ENCODE measurements around the gene ID3.

ID3 gene

DNA sequence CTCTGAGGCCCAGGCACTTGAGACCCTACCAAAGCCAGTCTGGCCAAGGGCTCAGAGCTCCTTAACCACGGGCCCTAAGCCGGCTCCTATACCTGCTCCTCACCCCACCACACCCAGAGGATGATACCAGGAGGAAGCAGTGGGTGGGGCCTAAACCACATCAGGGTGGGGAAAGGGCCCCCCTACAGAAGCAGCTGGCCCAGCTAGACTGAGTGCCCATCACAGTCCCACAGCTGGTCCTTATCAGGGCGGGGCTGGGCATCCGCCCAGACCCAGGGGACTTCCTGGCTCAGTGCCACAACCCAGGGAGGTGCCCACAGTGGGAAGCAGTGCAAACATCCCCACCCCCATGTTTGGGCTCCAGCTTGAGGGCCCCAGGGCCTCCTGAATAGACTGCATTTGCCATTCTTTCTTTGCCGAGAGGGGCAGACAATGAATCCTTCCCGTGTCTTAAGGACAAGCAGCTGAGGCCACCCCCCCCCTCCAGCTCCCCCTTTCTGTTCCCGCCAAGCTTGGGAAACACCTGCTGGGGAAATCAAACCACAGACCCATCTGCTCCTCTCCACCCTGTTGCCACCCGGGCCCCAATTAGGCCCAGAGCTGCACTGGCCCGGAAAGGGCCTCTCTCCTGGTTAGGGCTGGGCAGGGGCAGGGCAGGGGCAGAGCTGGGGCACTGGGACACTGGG lies 34.4 kb downstream of the ID3 start:
- peak; percentile 44 for DNase-seq

DNA sequence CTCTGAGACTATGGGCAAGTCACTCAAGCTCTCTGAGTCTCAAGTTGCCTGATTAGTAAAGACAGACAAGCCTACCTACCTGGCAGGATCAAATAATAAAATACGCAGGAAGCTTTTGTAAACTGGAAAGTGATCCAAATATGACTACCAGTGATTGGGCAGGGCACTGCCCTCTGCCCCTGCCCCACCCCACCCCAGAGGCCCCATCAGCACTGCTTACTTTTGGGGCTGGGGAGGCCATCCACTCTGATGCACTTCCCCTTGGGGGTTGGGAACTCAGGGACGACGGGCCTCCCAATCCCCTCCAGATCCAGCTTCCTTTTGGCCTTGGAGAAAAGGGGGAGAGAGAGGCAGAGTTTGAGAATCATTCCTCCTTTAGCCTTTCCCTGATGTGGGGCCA lies 35.1 kb downstream of the ID3 start:
- no peak for DNase-seq

DNA sequence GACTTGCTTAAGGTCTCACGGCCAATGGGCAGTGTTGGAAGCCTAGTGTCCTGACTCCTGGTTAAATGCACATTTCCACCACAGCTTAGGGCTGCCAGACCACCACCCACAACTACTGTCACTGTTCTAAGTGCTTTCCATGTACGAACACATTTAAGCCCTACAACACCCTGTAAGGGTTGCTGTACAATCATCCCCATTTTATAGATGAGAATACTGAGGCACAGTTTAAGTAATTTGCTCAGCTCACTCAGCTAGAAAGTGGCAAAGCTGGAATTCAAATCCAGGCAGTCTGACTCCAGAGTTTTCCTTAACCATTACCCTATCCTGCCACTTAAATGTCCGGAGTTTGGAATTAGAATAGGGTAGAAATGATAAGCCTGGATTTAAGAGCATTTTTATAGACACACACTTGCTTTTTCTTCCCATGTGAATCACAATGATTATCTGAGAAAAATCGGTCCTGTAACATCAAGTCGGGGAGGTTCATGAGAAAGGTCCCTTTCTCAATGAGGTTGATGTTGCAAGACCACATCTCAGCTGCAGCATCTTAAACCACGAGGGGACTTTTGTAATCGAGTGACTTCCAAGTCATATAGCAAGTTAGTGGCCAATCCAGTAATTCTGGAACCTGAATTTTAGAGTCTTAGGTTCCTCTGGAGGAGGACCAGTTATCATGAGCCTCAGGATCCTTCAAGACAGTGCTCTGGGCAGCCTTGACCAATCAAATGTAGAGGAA lies 36.9 kb downstream of the ID3 start:
- DNase-seq = no peak

DNA sequence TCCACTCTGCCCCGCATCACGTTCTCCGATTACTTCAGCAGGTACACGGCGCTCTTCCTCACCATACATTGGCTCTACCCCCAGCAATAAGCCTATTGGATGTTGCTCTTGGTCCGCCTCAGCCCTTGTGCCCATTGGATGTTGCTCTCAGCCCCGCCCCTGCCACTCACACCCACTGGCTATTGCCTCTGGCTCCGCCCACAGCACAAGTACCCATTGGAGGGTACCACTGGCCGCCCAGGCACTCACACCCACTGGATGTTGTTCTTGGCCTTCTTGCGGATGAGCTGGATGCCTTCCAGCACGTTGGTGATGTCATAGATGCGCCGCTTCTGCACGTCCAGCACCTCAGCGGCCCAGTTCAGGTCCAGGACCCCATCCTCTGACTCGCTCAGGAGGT lies 37.7 kb downstream of the ID3 start:
- no peak for DNase-seq

DNA sequence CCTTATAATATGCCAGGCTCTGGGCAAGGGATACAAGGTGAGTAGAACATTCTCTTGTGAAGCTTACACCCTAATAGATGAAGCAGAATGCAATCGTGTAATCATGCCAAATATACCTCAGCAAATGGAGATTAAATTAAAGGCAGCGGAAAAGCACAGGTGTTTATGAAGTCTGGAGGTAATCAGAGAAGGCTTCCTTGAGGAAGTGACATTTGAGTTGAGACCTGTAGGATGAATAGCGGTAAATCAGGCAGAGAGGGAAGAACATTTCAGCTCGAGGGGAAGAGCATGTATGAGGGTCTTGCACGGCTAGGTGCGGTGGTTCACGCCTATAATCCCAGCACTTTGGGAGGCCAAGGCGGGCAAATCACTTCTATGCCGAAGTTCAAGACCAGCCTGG lies 41.7 kb downstream of the ID3 start:
- no peak for DNase-seq

DNA sequence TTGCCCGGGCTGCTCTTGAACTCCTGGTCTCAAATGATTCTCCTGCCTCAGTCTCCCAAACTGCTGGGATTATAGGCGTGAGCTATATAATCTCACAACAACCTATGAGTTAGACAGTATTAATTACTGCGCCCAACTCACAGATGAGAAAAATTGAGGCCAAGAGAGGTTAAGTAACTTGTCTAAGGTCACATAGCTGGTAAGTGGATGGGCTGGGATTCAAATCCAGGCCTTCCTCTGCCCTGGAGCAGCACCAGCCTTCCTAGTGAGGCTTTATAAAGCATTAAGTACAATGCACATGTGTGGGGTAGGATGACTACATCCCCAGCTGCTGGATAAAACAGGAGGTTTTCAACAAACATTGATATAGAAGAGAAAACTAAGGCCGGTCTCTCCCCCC lies 43.4 kb downstream of the ID3 start:
- DNase-seq = no peak

DNA sequence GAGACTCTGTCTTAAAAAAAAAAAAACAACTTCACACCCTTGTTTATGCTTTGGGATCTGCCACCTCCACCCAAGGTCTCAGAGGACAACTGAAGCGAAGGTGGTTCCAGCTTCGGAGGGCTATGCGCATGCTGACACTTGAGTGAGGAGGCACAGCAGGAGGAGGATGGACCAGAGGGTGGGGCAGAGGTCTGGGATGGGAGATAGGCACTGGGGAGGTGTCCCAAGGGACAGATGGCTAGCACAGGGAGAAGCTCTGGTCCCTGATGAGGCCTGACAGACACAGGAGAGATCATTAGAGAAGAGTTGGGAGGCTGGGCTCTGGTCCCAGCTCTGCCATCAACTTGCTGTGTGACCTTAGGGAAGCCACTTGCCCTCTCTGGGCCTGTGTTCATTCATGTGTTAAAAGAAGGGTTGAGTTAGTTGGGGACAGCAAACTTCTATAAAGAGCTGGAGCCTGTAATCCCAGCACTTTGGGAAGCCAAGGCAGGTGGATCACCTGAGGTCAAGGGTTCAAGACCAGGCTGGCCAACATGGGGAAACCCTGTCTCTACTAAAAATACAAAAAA lies 45.1 kb downstream of the ID3 start:
- DNase-seq = no peak

DNA sequence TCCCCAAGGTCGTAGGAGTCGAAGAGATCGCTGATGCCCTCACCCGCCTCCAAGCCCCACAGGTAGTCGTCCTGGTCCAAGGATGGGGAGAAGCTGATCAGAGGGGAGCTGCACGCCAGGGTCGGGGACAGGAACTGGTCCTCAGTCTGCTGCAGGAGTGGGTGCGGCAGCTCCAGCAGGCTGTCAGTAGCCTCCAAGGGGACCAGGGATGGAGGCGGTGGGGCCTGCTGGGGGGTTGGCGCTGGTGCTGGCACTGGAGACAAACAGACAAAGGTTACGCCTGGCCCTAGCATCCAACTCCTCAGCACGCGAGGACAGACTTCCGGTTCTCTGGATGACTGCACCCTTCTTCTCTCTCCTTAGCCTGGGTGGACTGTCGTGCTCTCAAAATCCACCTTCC lies 49.4 kb downstream of the ID3 start:
- no peak for DNase-seq

Data from stimulated activated CD8-positive, alpha-beta memory T cell treated with anti-CD3 and anti-CD28 coated beads, Interleukin-4, amount 100 ng/mL, for 48 hours (primary cell).